Mesenchymal stem cell (in vitro differentiated cells and primary cell): ENCODE measurements around the gene EDN1.

Experiments used
- DNase-seq: peaks from one replicate; pipeline ENCODE4 v3.0.0-alpha.2; 2013
- H2AFZ ChIP-seq: one replicate; pipeline ENCODE4 v1.6.1; 2013; ENCODE audit warnings: low read depth, mild to moderate bottlenecking, control low read depth, inconsistent platforms, low read length, moderate library complexity
- H2AK5ac ChIP-seq: 2 replicates; pipeline ENCODE4 v1.6.1; 2013; ENCODE audit warnings: low read length, moderate library complexity, mild to moderate bottlenecking, inconsistent platforms; ENCODE audit not compliant: severe bottlenecking
- H2BK120ac ChIP-seq: one replicate; pipeline ENCODE4 v1.6.1; 2013; ENCODE audit warnings: low read depth, mild to moderate bottlenecking, inconsistent platforms, low read length, moderate library complexity
- H2BK12ac ChIP-seq, 2 experiments: one replicate each; pipeline ENCODE4 v1.6.1; 2013; ENCODE audit warnings: inconsistent platforms in 2 of 2, low read length in 2 of 2, mild to moderate bottlenecking in 2 of 2, moderate library complexity in 2 of 2, control low read depth in 1 of 2
- H2BK15ac ChIP-seq: one replicate; pipeline ENCODE4 v1.6.1; 2013; ENCODE audit warnings: mild to moderate bottlenecking, low read depth, inconsistent platforms; ENCODE audit not compliant: poor library complexity, severe bottlenecking
- H2BK5ac ChIP-seq: 2 replicates; pipeline ENCODE4 v1.6.1; 2013; ENCODE audit warnings: low read depth, mild to moderate bottlenecking, low read length, control low read depth, inconsistent platforms; ENCODE audit not compliant: poor library complexity, severe bottlenecking
- H3K14ac ChIP-seq, 2 experiments: one replicate each; pipeline ENCODE4 v1.6.1; 2013; ENCODE audit warnings: inconsistent platforms in 2 of 2, low read length in 2 of 2, control low read depth in 1 of 2, mild to moderate bottlenecking in 1 of 2, moderate library complexity in 1 of 2
- H3K18ac ChIP-seq, 2 experiments: one replicate each; pipeline ENCODE4 v1.6.1; 2013; ENCODE audit warnings: inconsistent platforms in 2 of 2, low read length in 2 of 2, control low read depth in 1 of 2, low read depth in 1 of 2, mild to moderate bottlenecking in 1 of 2
- H3K23ac ChIP-seq, 2 experiments: one replicate each; pipeline ENCODE4 v1.6.1; 2013; ENCODE audit warnings: inconsistent platforms in 2 of 2, low read length in 2 of 2, mild to moderate bottlenecking in 2 of 2, moderate library complexity in 2 of 2, control low read depth in 1 of 2
- H3K27ac ChIP-seq: 2 replicates; pipeline ENCODE4 v1.5.1; 2013; ENCODE audit warnings: mild to moderate bottlenecking, moderate library complexity, low read length, control low read depth, inconsistent platforms; ENCODE audit not compliant: poor library complexity, severe bottlenecking
- H3K27me3 ChIP-seq, 2 experiments: 2 replicates each; pipeline versions ENCODE4 v1.6.1 to v1.7.0; 2013; ENCODE audit warnings: low read length in 2 of 2, mild to moderate bottlenecking in 2 of 2, moderate library complexity in 2 of 2, control low read depth in 1 of 2, inconsistent platforms in 1 of 2; ENCODE audit not compliant: control insufficient read depth in 1 of 2, insufficient read depth in 1 of 2
- H3K36me3 ChIP-seq, 2 experiments: 2 replicates each; pipeline versions ENCODE4 v1.6.1 to v1.7.0; 2013; ENCODE audit warnings: low read length in 2 of 2, control low read depth in 1 of 2, inconsistent platforms in 1 of 2, low read depth in 1 of 2, mild to moderate bottlenecking in 1 of 2; ENCODE audit not compliant: insufficient read depth in 2 of 2, control insufficient read depth in 1 of 2
- H3K4ac ChIP-seq, 2 experiments: one replicate each; pipeline ENCODE4 v1.6.1; 2013; ENCODE audit warnings: inconsistent platforms in 2 of 2, low read length in 2 of 2, mild to moderate bottlenecking in 2 of 2, moderate library complexity in 2 of 2, control low read depth in 1 of 2, low read depth in 1 of 2
- H3K4me1 ChIP-seq: 2 replicates; pipeline ENCODE4 v1.6.1; 2013; ENCODE audit warnings: low read depth, low read length, control low read depth; ENCODE audit not compliant: control insufficient read depth, insufficient read depth
- H3K4me2 ChIP-seq: 2 replicates; pipeline ENCODE4 v1.6.1; 2013; ENCODE audit warnings: low read length, mild to moderate bottlenecking, inconsistent platforms; ENCODE audit not compliant: poor library complexity, severe bottlenecking
- H3K4me3 ChIP-seq, 2 experiments: 2 replicates each; pipeline versions ENCODE4 v1.5.1 to v1.7.0; 2013; ENCODE audit warnings: low read length in 2 of 2, mild to moderate bottlenecking in 2 of 2, control low read depth in 1 of 2, low read depth in 1 of 2; ENCODE audit not compliant: insufficient read depth in 1 of 2
- H3K79me1 ChIP-seq: replicated peaks from 2 replicates; pipeline ENCODE4 v1.6.1; 2013; ENCODE audit warnings: mild to moderate bottlenecking, control low read depth, low read length, inconsistent platforms; ENCODE audit not compliant: poor library complexity, severe bottlenecking
- H3K9ac ChIP-seq: 2 replicates; pipeline ENCODE4 v1.7.0; 2013; ENCODE audit warnings: mild to moderate bottlenecking, low read length, moderate library complexity
- H3K9me3 ChIP-seq: 2 replicates; pipeline ENCODE4 v1.7.0; 2013; ENCODE audit warnings: mild to moderate bottlenecking, low read length; ENCODE audit not compliant: control insufficient read depth
- H4K8ac ChIP-seq: one replicate; pipeline ENCODE4 v1.6.1; 2013; ENCODE audit warnings: inconsistent platforms, mild to moderate bottlenecking, low read length, moderate library complexity
- H4K91ac ChIP-seq: one replicate; pipeline ENCODE4 v1.6.1; 2013; ENCODE audit warnings: mild to moderate bottlenecking, low read length, inconsistent platforms
- WGBS: methylation state at CpG from one replicate; pipeline ENCODE4 v1.1.7; 2013; ENCODE audit warnings: mixed read lengths; 5-methylcytosine and 5-hydroxymethylcytosine counted together

EDN1 gene

DNA sequence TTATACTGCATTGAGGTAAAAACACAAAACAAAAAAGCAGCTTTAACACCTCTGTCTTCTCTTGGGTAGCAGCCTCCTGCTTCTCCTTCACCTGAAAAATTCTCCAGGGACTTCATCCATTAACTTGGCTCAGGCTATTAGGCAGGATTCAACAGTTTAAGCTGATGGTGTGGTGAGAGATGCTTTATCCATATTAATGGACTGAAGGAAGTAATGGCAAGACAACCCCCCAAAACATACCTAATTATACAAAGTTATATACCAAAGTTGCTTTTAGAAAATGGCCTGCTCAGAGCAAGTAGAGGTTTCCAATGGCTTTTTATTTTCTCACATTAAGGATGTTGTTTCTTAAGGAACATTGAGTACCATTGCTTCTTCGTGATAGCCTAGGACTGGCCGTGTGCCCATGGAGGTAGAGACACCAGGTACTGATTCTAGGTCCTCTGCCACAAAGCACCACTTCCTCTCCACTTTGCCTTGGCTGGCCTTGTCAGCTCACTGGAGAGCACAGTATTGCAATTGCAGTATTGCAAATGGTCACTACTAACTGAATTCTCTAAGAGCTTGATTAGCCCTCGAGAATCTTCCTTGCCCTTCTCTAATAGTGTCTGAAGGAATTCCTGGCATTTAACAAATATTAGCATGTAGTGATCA is 7.3 kb downstream of the EDN1 start:
- H4K8ac ChIP-seq, result peak overlapping the region; percentile 55
- H3K27me3 ChIP-seq, result no peaks in the 10 kb centered on the region
- H3K14ac ChIP-seq, result no peak overlapping the region
- DNase-seq, result no peak
- H3K9me3 ChIP-seq, result no peaks in the 10 kb centered on the region
- H3K79me1 ChIP-seq, result no peaks in the 10 kb centered on the region
- H2BK5ac ChIP-seq, result no peak overlapping the region
- H3K23ac ChIP-seq, result no peak overlapping the region
- WGBS, result 84% methylated on average over 3 of the region's 3 CpGs
- no peak overlapping the region for H2AK5ac ChIP-seq
- peak overlapping the region; percentile 47 for H4K91ac ChIP-seq
- no peak overlapping the region for H2AFZ ChIP-seq
- no peak overlapping the region for H3K4ac ChIP-seq
- no peak overlapping the region for H2BK120ac ChIP-seq
- H2BK12ac ChIP-seq, result no peak overlapping the region
- H3K4me2 ChIP-seq, result no peak overlapping the region
- no peak overlapping the region for H3K18ac ChIP-seq
- H3K36me3 ChIP-seq, result peaks cover 0 to 5% of the 10 kb centered on the region in 2 experiments
- peak overlapping the region; percentile 49 for H3K27ac ChIP-seq
- no peak overlapping the region for H2BK15ac ChIP-seq
- peaks cover 4% of the 10 kb centered on the region for H3K4me1 ChIP-seq
- no peak overlapping the region for H3K9ac ChIP-seq
- no peak overlapping the region for H3K4me3 ChIP-seq

DNA sequence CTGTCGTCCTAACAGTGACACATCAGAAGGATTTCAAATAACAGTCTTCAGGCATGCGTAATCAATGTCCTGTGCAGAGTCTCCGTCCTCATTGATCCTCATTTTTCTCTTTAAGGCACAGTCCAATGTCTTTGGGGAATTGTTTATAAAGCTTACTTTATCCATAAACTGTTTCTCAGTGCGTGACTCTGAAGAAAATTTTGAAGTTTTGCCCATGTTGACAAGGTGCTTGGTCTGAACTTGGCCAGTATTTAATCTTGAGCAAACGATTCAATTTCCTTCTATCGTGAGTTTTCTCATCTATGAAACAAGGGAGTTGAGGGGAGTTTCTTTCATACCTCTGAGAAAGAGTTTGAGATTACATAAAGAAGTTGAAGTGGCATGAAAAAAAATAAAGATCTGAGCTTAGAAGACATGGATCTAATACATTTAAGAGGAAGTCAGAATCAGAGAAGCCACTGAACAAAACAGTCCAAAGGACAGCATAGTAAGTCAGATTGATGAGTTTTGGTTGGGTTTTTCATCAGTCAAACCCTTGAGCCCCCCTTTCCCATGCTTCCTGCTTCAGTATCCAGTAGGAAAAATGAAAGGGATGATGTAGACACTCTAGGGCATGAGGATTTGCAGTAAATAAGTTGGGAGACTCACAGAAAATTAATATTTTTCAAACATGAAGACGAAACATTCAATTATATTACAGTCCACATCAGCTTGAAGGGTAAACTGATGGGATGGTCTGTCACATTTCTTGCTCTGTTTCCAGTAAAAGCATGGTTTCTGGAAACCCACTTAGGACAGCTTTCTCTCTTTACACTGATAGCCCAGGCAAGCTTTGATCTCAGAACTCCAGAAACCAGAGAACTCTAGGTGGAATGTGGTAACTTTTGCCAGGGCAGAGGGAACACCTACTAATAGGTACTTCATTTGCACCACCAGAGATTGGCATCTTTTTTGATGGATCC is 8.1 kb downstream of the EDN1 start:
- H2BK5ac ChIP-seq, result no peak overlapping the region
- H4K91ac ChIP-seq, result no peak overlapping the region
- peak overlapping the region; percentile 49 for H3K27ac ChIP-seq
- peaks cover 2% of the 10 kb centered on the region for H3K4me1 ChIP-seq
- no peak overlapping the region for H3K4ac ChIP-seq
- H3K18ac ChIP-seq, result no peak overlapping the region
- WGBS, result 81% methylated on average over 6 of the region's 7 CpGs
- no peak overlapping the region for H2BK120ac ChIP-seq
- H3K9me3 ChIP-seq, result no peaks in the 10 kb centered on the region
- H3K23ac ChIP-seq, result no peak overlapping the region
- H3K9ac ChIP-seq, result no peak overlapping the region
- no peak for DNase-seq
- no peak overlapping the region for H2AK5ac ChIP-seq
- no peak overlapping the region for H3K14ac ChIP-seq
- H3K4me3 ChIP-seq, result no peak overlapping the region
- H3K27me3 ChIP-seq, result no peaks in the 10 kb centered on the region
- no peak overlapping the region for H2AFZ ChIP-seq
- H3K36me3 ChIP-seq, result peaks cover 0 to 5% of the 10 kb centered on the region in 2 experiments
- no peak overlapping the region for H2BK12ac ChIP-seq
- no peaks in the 10 kb centered on the region for H3K79me1 ChIP-seq
- no peak overlapping the region for H3K4me2 ChIP-seq
- no peak overlapping the region for H4K8ac ChIP-seq
- no peak overlapping the region for H2BK15ac ChIP-seq

DNA sequence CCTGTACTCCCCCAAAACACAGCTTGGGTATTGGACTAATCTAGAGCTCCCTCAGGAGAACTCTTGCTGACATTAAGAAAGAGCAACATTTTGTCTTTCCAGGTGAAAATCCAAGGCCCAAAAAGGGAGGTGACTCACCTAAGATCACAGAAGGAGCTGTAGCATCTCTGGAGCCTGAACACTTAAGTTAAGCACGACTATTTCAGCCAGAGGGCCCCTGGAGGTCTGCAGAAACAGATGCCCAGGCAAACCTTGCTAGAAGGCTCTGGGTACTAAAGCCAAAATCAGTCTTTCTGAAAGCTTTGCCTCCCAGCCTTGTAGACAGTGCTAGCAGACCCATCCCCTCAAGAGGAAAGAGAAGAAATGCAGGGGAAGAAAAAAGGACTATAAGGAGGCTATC is 8.8 kb downstream of the EDN1 start:
- 96% methylated on average over 1 of the region's 1 CpG for WGBS
- H3K18ac ChIP-seq, result no peak overlapping the region

GRCh38 chr6:12301018-12301417 is 10.9 kb downstream of the EDN1 start:
- no peak overlapping the region for H2BK12ac ChIP-seq
- no peak overlapping the region for H3K9ac ChIP-seq
- H2AK5ac ChIP-seq, result no peak overlapping the region
- H3K4me1 ChIP-seq, result peaks cover under 1% of the 10 kb centered on the region
- H3K18ac ChIP-seq, result no peak overlapping the region
- H3K9me3 ChIP-seq, result no peaks in the 10 kb centered on the region
- H3K27ac ChIP-seq, result no peak overlapping the region
- H2BK120ac ChIP-seq, result no peak overlapping the region
- H3K36me3 ChIP-seq, result peaks cover 0 to 2% of the 10 kb centered on the region in 2 experiments
- no peak for DNase-seq
- no peak overlapping the region for H3K4me2 ChIP-seq
- H4K8ac ChIP-seq, result no peak overlapping the region
- H3K4me3 ChIP-seq, result no peak overlapping the region
- no peak overlapping the region for H3K14ac ChIP-seq
- H2AFZ ChIP-seq, result no peak overlapping the region
- no peak overlapping the region for H4K91ac ChIP-seq
- H3K27me3 ChIP-seq, result no peaks in the 10 kb centered on the region
- H3K23ac ChIP-seq, result no peak overlapping the region
- no peak overlapping the region for H2BK5ac ChIP-seq
- no peak overlapping the region for H3K4ac ChIP-seq
- no peak overlapping the region for H2BK15ac ChIP-seq
- no peaks in the 10 kb centered on the region for H3K79me1 ChIP-seq
- WGBS, result 93% methylated on average over 3 of the region's 3 CpGs

More for the DNA sequence above, 8.8 kb downstream of the EDN1 start:
- H3K23ac ChIP-seq, result no peak overlapping the region
- H3K9ac ChIP-seq, result no peak overlapping the region
- H3K36me3 ChIP-seq, result peaks cover 0 to 5% of the 10 kb centered on the region in 2 experiments
- peak overlapping the region; percentile 6 for H3K27ac ChIP-seq
- H3K27me3 ChIP-seq, result no peaks in the 10 kb centered on the region
- H3K9me3 ChIP-seq, result no peaks in the 10 kb centered on the region
- H2BK15ac ChIP-seq, result no peak overlapping the region
- H2AFZ ChIP-seq, result no peak overlapping the region
- DNase-seq, result no peak
- no peak overlapping the region for H4K8ac ChIP-seq
- H2BK120ac ChIP-seq, result no peak overlapping the region
- H3K4me2 ChIP-seq, result no peak overlapping the region
- no peak overlapping the region for H2BK5ac ChIP-seq
- H3K4me1 ChIP-seq, result peaks cover 2% of the 10 kb centered on the region
- no peaks in the 10 kb centered on the region for H3K79me1 ChIP-seq
- no peak overlapping the region for H3K14ac ChIP-seq
- H2AK5ac ChIP-seq, result no peak overlapping the region
- H3K4me3 ChIP-seq, result no peak overlapping the region
- no peak overlapping the region for H4K91ac ChIP-seq
- H3K4ac ChIP-seq, result no peak overlapping the region
- no peak overlapping the region for H2BK12ac ChIP-seq
